Measurements from ENCODE around the gene CELSR1. TPM values are rescaled to one million over a fixed set of nuclear protein-coding genes. Genes with fewer than 3 reads are reported as not detected.

Gene CELSR1
- total RNA-seq, 1 experiment from 2014 or later: 22.6 TPM

GRCh38 chr22:46348099-46348695 lies 189.2 kb downstream of the CELSR1 start:
- no peaks in the 10 kb centered on the region for H3K27me3 Mint-ChIP-seq (ENCODE audit: low read depth)
- no peak overlapping the region for H4K91ac ChIP-seq (ENCODE audit: insufficient read length, low read depth, low read length)
- H3K27ac ChIP-seq (ENCODE audit: insufficient read length, low read depth, low read length): no peak overlapping the region

More at GRCh38 chr22:46348099-46348695, 189.2 kb downstream of the CELSR1 start:
- no peak overlapping the region for H3K4ac ChIP-seq (ENCODE audit: low read depth, low read length)
- Mint-ChIP-seq H3K4me1 (no peaks in the 10 kb centered on the region), H3K4me3 (no peak overlapping the region), H3K36me3 (ENCODE audit: insufficient read depth in 1 of 3, low read depth in 3 of 3) (peaks cover 30 to 96% (median 87%) of the 10 kb centered on the region in 3 experiments; a peak in 6 of 7 replicates), H3K27ac (no peak overlapping the region), H3K9me3 (no peaks in the 10 kb centered on the region)
- H3K18ac ChIP-seq (ENCODE audit: insufficient read length, low read depth, low read length): no peak overlapping the region
- H3T11ph ChIP-seq (ENCODE audit: low read length): no peak overlapping the region
- no peak overlapping the region for H3K9ac ChIP-seq (ENCODE audit: extremely low read depth, insufficient read length, low read length)
- H2BK5ac ChIP-seq (ENCODE audit: insufficient read length, low read length): no peak overlapping the region
- H2AK5ac ChIP-seq (ENCODE audit: insufficient read length, low read length): no peak overlapping the region
- no peak overlapping the region for H3K14ac ChIP-seq (ENCODE audit: insufficient read depth, low read length)
- no CpG with 5 or more reads among the region's 15 CpGs for WGBS (ENCODE audit: extremely low coverage, insufficient read length, low lambda C conversion rate)
- no peak overlapping the region for H3K4me2 ChIP-seq (ENCODE audit: insufficient read depth, insufficient read length, low read length)
- H3K4me1 ChIP-seq (ENCODE audit: insufficient read depth, low read length): no peaks in the 10 kb centered on the region
- H4K20me1 ChIP-seq (ENCODE audit: control insufficient read depth, insufficient read depth, insufficient read length): peaks cover 5% of the 10 kb centered on the region
- no peak overlapping the region for H4K5ac ChIP-seq (ENCODE audit: insufficient read length, low read depth, low read length)
- H2BK15ac ChIP-seq (ENCODE audit: low read depth, low read length): no peak overlapping the region
- no peaks in the 10 kb centered on the region for H3K9me3 ChIP-seq (ENCODE audit: control insufficient read depth, low read depth, low read length)
- no peak overlapping the region for H2BK20ac ChIP-seq (ENCODE audit: low read depth, low read length, poor library complexity, severe bottlenecking)
- H3K27me3 ChIP-seq (ENCODE audit: insufficient read depth, low read length): no peaks in the 10 kb centered on the region
- no peaks in the 10 kb centered on the region for H3K79me1 ChIP-seq (ENCODE audit: insufficient read depth, low read depth, low read length, poor library complexity, severe bottlenecking)
- H3K56ac ChIP-seq (ENCODE audit: insufficient read length, low read depth, low read length): no peak overlapping the region
- no peak overlapping the region for H2AFZ ChIP-seq (ENCODE audit: low read length)
- TF ChIP-seq CTCF (conservative IDR thresholded peaks at IDR 0.05): no peak
- H3K23me2 ChIP-seq (ENCODE audit: insufficient read length, low read depth, low read length, poor library complexity, severe bottlenecking): no peaks in the 10 kb centered on the region
- H4K8ac ChIP-seq (replicated peaks; ENCODE audit: insufficient read length, low read depth, low read length): no peak overlapping the region
- no peak for DNase-seq
- H3K79me2 ChIP-seq (ENCODE audit: insufficient read depth, low read length): 0 out of 2 replicates have a peak, but pooled peaks cover 2% of the 10 kb centered on the region
- H3K23ac ChIP-seq (ENCODE audit: insufficient read length, low read depth, low read length): no peak overlapping the region
- no peak overlapping the region for H2BK120ac ChIP-seq (ENCODE audit: low read depth, low read length, poor library complexity, severe bottlenecking)
- no peak overlapping the region for H2BK12ac ChIP-seq (ENCODE audit: insufficient read length, low read depth, low read length)

All from H9 (cell line).